Nephron progenitor cell (in vitro differentiated cells): ENCODE data around the gene ROR1.

ENCODE experiments used
- DNase-seq: peaks from one replicate; pipeline ENCODE4 v3.0.0; 2021
- H3K27ac Mint-ChIP-seq: 2 replicates; pipeline ENCODE4 v1.8.0; 2021; ENCODE audit warnings: mild to moderate bottlenecking, moderate library complexity, mixed read lengths
- H3K27me3 Mint-ChIP-seq: 2 replicates; pipeline ENCODE4 v1.8.0; 2021; ENCODE audit warnings: mild to moderate bottlenecking, low read depth, mixed read lengths; ENCODE audit not compliant: poor library complexity
- H3K36me3 Mint-ChIP-seq: 2 replicates; pipeline ENCODE4 v1.8.0; 2021; ENCODE audit warnings: low read depth, mixed read lengths
- H3K4me1 Mint-ChIP-seq: 2 replicates; pipeline ENCODE4 v1.8.0; 2021; ENCODE audit warnings: mixed read lengths
- H3K4me3 Mint-ChIP-seq: 2 replicates; pipeline ENCODE4 v1.8.0; 2021; ENCODE audit warnings: mild to moderate bottlenecking, moderate library complexity, mixed read lengths
- H3K9me3 Mint-ChIP-seq: 2 replicates; pipeline ENCODE4 v1.8.0; 2021; ENCODE audit warnings: mild to moderate bottlenecking, moderate library complexity, mixed read lengths
- CTCF ChIP-seq: fragments of 200-600 bp; sonication (generic); IDR thresholded peaks from 2 replicates; pipeline ENCODE4 v1.5.0; 2021; ENCODE audit warnings: antibody characterized with exemption

The ROR1 gene

GRCh38 chr1:63945943-63946342, 172.1 kb downstream of the ROR1 start:
- no peaks in the 10 kb centered on the region for H3K9me3 Mint-ChIP-seq
- DNase-seq: no peak
- TF ChIP-seq CTCF: no peak
- no peaks in the 10 kb centered on the region for H3K36me3 Mint-ChIP-seq
- no peak overlapping the region for H3K4me3 Mint-ChIP-seq
- H3K4me1 Mint-ChIP-seq: peaks cover 30% of the 10 kb centered on the region
- H3K27ac Mint-ChIP-seq: no peak overlapping the region
- no peaks in the 10 kb centered on the region for H3K27me3 Mint-ChIP-seq

GRCh38 chr1:63946866-63947491, 173.2 kb downstream of the ROR1 start:
- Mint-ChIP-seq H3K36me3 (no peaks in the 10 kb centered on the region), H3K9me3 (no peaks in the 10 kb centered on the region), H3K27me3 (no peaks in the 10 kb centered on the region), H3K4me3 (no peak overlapping the region), H3K4me1 (peaks cover 36% of the 10 kb centered on the region), H3K27ac (no peak overlapping the region)
- no peak for TF ChIP-seq CTCF
- no peak for DNase-seq

GRCh38 chr1:63947904-63948303, 174.1 kb downstream of the ROR1 start:
- no peak for DNase-seq
- TF ChIP-seq CTCF: no peak
- no peaks in the 10 kb centered on the region for H3K36me3 Mint-ChIP-seq
- H3K27me3 Mint-ChIP-seq: no peaks in the 10 kb centered on the region
- peaks cover 32% of the 10 kb centered on the region for H3K4me1 Mint-ChIP-seq
- H3K9me3 Mint-ChIP-seq: no peaks in the 10 kb centered on the region
- H3K27ac Mint-ChIP-seq: no peak overlapping the region
- no peak overlapping the region for H3K4me3 Mint-ChIP-seq

- Mint-ChIP-seq H3K4me3 (no peak overlapping the region), H3K27ac (no peak overlapping the region), H3K36me3 (peaks cover 16% of the 10 kb centered on the region), H3K27me3 (no peaks in the 10 kb centered on the region), H3K4me1 (peaks cover 25% of the 10 kb centered on the region), H3K9me3 (peaks cover 18% of the 10 kb centered on the region)
- TF ChIP-seq CTCF: no peak
- DNase-seq: no peak
These were observed 176.2 kb downstream of the ROR1 start for GRCh38 chr1:63950023-63950422.

- Mint-ChIP-seq H3K36me3 (peaks cover 16% of the 10 kb centered on the region), H3K4me1 (peaks cover 20% of the 10 kb centered on the region), H3K27ac (peak overlapping the region; percentile 62), H3K9me3 (peaks cover 26% of the 10 kb centered on the region), H3K4me3 (no peak overlapping the region), H3K27me3 (peaks cover 4% of the 10 kb centered on the region)
- no peak for TF ChIP-seq CTCF
- DNase-seq: no peak
These were observed 177.5 kb downstream of the ROR1 start for GRCh38 chr1:63951059-63951946.
